Omental fat pad (tissue), 4 donors: ENCODE data around the gene MEMO1. TPM values are rescaled to one million over a fixed set of nuclear protein-coding genes. Genes with fewer than 3 reads are reported as not detected.
"Not testable (repeated sequence)": the region's sequence is repeated elsewhere in the genome, so short reads cannot be mapped to it uniquely, and the experiment has no call there.

Experiments
- ATAC-seq: fragments of 150-250 bp; one replicate; pipeline ENCODE4 v1.9.1; 2016; ENCODE audit warnings: mild to moderate bottlenecking, moderate library complexity; ENCODE audit not compliant: low FRiP score
- DNase-seq: peaks from one replicate; pipeline ENCODE4 v3.0.0-alpha.2; 2019; ENCODE audit warnings: low spot score
- total RNA-seq, 4 donors: library from RNA; depleted of rRNA; stranded (reverse); fragments of >200 nt; gene quantifications; one replicate each; pipeline ENCODE4 v1.1.0, GENCODE V29; 2016
- TF ChIP-seq, protein P1 (sequence below), 3 donors: fragments of 450-650 bp; IDR thresholded peaks; one replicate each; pipeline ENCODE4 v1.5.1; 2016 to 2017; ENCODE audit warnings: antibody characterized with exemption in 3 of 3, mild to moderate bottlenecking in 3 of 3, moderate library complexity in 2 of 3

The MEMO1 gene
- total RNA-seq, 4 donors from 2014 or later: 14.7 to 26.2 (median 21.7) TPM

DNA sequence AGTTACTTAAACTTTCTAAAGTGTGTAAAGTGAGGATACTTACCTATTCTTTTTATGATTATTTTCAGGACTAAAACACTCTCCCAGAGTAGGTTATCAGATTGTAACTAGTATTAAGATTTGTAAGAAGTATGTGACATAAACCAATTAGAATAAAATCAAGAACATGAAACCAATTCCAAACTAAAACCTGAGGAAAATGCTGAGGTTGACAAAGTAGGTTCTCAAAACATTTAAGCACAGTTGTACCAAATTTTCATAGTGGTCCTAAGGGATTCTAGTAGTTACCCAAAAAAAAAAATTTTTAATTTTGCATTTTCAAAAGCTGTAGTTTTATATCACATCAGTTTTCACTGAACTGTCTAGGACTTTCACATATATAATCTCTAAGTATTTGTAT is 157.3 kb downstream of the MEMO1 start:
- DNase-seq: no peak
- TF ChIP-seq, protein P1, sequence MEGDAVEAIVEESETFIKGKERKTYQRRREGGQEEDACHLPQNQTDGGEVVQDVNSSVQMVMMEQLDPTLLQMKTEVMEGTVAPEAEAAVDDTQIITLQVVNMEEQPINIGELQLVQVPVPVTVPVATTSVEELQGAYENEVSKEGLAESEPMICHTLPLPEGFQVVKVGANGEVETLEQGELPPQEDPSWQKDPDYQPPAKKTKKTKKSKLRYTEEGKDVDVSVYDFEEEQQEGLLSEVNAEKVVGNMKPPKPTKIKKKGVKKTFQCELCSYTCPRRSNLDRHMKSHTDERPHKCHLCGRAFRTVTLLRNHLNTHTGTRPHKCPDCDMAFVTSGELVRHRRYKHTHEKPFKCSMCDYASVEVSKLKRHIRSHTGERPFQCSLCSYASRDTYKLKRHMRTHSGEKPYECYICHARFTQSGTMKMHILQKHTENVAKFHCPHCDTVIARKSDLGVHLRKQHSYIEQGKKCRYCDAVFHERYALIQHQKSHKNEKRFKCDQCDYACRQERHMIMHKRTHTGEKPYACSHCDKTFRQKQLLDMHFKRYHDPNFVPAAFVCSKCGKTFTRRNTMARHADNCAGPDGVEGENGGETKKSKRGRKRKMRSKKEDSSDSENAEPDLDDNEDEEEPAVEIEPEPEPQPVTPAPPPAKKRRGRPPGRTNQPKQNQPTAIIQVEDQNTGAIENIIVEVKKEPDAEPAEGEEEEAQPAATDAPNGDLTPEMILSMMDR (IDR thresholded peaks at IDR 0.05): no peak
- no peak for ATAC-seq

DNA sequence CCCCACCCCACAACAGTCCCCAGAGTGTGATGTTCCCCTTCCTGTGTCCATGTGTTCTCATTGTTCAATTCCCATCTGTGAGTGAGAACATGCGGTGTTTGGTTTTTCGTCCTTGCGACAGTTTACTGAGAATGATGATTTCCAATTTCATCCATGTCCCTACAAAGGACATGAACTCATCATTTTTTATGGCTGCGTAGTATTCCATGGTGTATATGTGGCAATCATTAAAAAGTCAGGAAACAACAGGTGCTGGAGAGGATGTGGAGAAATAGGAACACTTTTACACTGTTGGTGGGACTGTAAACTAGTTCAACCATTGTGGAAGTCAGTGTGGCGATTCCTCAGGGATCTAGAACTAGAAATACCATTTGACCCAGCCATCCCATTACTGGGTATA is 168.7 kb downstream of the MEMO1 start:
- not testable (repeated sequence) for ATAC-seq, DNase-seq

DNA sequence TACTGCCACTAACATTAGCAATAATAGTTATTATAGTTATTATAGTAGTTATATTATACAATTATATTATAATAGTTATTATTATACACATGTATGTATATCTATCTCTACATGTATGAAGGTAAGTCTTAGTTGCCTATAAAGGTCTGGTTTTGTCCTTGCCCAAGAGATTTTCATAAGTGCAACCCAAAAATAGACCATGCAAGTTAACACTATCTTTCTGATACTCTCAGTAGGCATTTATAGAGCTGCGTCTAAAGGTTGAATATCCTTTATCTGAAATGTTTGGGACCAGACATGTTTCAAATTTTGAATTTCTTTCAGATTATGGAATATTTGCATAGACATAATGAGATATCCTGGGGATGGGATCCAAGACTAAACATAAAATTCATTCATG is 175.4 kb downstream of the MEMO1 start:
- TF ChIP-seq, protein P1 (IDR thresholded peaks at IDR 0.05): no peak
- no peak for ATAC-seq
- no peak for DNase-seq

DNA sequence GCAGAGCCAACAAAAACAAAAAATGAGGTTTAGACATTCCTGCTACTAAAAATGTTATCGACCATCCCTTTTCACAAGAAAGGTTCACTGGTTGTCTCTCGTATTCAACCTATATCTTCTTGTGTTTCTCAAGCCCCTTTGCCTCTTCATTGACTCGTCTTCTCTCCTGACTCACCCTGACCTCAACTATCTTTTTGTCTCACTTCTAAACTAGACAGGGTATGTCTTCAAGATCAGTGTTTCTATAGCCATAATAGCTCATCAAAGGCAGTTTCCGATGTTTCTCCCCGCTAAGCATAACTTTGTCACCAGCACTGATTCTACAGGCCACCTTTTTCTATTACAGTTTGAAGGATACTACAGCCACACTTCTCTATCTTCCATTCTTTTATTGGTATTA is 178.4 kb downstream of the MEMO1 start:
- TF ChIP-seq, protein P1 (IDR thresholded peaks at IDR 0.05): no peak
- no peak for DNase-seq
- ATAC-seq: no peak

DNA sequence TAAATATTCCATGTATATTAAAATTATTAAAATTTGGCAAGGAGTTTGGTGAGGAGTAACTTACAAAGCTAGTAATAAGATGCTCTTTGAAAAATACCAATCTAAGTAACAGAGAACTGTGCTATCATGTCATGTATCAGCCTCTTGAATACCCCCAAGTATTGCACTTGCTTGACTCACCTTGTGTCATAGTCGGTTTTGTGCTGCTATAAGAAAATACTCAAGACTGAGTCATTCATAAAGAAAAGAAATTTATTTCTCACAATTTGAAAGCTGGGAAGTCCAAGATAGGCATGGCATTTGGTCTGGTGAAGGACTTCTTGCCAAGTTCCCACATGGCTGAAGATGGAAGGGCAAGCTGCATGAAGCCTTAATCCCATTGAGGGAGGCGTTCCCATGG is 179.2 kb downstream of the MEMO1 start:
- TF ChIP-seq, protein P1 (IDR thresholded peaks at IDR 0.05): no peak
- ATAC-seq: no peak
- DNase-seq: no peak

DNA sequence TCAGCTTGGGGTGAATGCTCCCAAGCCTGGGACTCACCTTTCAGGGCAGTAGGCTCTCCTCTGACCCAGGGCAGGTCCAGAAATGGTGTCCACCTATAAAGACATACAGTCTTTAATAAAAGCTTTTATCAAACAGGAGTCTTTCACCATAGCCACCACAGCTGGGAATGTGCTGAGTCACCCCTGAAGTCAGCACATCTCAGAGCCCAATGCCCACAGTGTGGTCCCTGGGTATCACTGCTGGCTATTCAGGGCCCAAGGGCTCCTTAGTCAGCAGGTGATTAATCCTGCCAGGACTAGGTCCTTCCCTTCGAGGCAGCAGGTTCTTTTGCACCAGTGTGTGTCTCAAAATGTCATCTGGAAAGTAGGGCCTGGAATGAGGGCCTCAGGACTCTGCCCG is 181.9 kb downstream of the MEMO1 start:
- DNase-seq (no peak), ATAC-seq (no peak)
- TF ChIP-seq, protein P1 (IDR thresholded peaks at IDR 0.05): no peak

DNA sequence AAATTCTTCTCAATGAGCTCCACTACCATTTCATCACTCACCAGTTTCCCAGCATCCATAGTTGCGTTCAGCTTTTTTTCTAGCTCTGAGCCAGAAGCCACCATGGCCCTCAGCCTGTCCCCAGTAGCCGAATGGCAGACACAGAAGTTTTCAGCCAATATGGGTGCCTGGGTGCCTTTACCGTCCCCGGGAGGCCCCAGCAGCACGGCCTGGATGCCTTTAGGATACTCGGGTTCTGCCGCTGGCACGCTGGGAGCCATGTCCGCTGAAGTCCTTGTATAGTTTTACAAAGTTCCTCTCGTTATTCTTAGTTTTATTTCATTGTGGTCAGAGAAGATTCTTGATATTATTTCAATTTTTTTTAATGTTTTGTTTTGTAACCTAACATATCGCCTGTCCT is 187.2 kb downstream of the MEMO1 start:
- TF ChIP-seq, protein P1 (IDR thresholded peaks at IDR 0.05): no peak
- DNase-seq: no peak
- ATAC-seq: no peak

DNA sequence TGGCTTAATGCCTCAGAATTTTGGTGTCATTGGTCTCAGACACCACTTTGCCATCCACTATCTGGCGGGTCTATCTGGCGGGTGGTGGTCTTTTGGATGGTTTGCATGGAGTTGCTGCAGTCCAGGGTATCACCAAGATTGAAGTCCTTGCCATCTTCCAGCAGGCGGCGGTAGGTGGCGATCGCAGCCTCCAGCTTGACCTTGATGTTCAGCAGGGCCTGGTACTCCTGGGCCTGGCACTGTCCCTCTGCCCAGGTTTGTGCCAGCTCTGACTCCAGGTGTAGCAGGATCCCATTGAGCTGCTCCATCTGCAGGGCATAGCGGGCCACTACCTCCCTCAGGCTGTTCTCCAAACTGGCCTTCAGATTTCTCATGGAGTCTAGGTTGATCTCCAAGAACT is 188.2 kb downstream of the MEMO1 start:
- no peak for ATAC-seq

More for the DNA sequence above, 188.2 kb downstream of the MEMO1 start:
- no peak for DNase-seq
- TF ChIP-seq, protein P1 (IDR thresholded peaks at IDR 0.05): no peak
